Liver (tissue), 9 donors: ENCODE results near the gene DPF3. TPM values are rescaled to one million over a fixed set of nuclear protein-coding genes. Genes with fewer than 3 reads are reported as not detected.

Experiments
- DNase-seq: peaks from one replicate; pipeline ENCODE4 v3.0.0-alpha.2; 2017; ENCODE audit warnings: low spot score
- H3K27ac ChIP-seq, 2 donors: one replicate each; pipeline ENCODE4 v1.7.0; 2013; ENCODE audit warnings: inconsistent platforms in 2 of 2, low read length in 2 of 2, control low read depth in 1 of 2, low read depth in 1 of 2, mild to moderate bottlenecking in 1 of 2
- H3K27me3 ChIP-seq, 4 donors: one replicate each; pipeline versions ENCODE4 v1.6.1 to v1.7.0; 2013; ENCODE audit warnings: low read length in 3 of 4, inconsistent platforms in 1 of 4, mild to moderate bottlenecking in 1 of 4, moderate library complexity in 1 of 4; ENCODE audit not compliant: control insufficient read depth in 4 of 4, insufficient read depth in 4 of 4
- H3K36me3 ChIP-seq, 4 donors: one replicate each; pipeline versions ENCODE4 v1.6.1 to v1.7.0; 2013; ENCODE audit warnings: low read length in 3 of 4, mild to moderate bottlenecking in 3 of 4, low read depth in 1 of 4, moderate library complexity in 1 of 4; ENCODE audit not compliant: control insufficient read depth in 4 of 4, insufficient read depth in 3 of 4
- H3K4me1 ChIP-seq, 4 donors: one replicate each; pipeline versions ENCODE4 v1.6.1 to v1.7.0; 2013; ENCODE audit warnings: low read length in 3 of 4, mild to moderate bottlenecking in 3 of 4, moderate library complexity in 1 of 4; ENCODE audit not compliant: control insufficient read depth in 4 of 4, insufficient read depth in 4 of 4
- H3K4me3 ChIP-seq, 3 donors: one replicate each; pipeline versions ENCODE4 v1.6.1 to v1.7.0; 2013; ENCODE audit warnings: low read length in 3 of 3, control low read depth in 1 of 3, low read depth in 1 of 3, mild to moderate bottlenecking in 1 of 3
- H3K9ac ChIP-seq, 2 donors: one replicate each; pipeline ENCODE4 v1.7.0; 2013; ENCODE audit warnings: low read length in 2 of 2, mild to moderate bottlenecking in 2 of 2, moderate library complexity in 2 of 2, control low read depth in 1 of 2, low read depth in 1 of 2
- H3K9me3 ChIP-seq, 4 donors: one replicate each; pipeline versions ENCODE4 v1.6.1 to v1.7.0; 2013; ENCODE audit warnings: low read length in 3 of 4; ENCODE audit not compliant: control insufficient read depth in 4 of 4
- ATF3 ChIP-seq: IDR thresholded peaks from 2 replicates; pipeline ENCODE4 v1.6.1; 2016; ENCODE audit warnings: antibody characterized with exemption
- EGR1 ChIP-seq, 2 donors: IDR thresholded peaks; 2 replicates each; pipeline ENCODE4 v1.6.1; 2016 to 2018; ENCODE audit warnings: antibody characterized with exemption in 2 of 2, low read depth in 2 of 2
- FOXA1 ChIP-seq: IDR thresholded peaks from 2 replicates; pipeline ENCODE4 v1.6.1; 2016; ENCODE audit warnings: antibody characterized with exemption
- FOXA2 ChIP-seq: IDR thresholded peaks from 2 replicates; pipeline ENCODE4 v1.6.1; 2016; ENCODE audit warnings: antibody characterized with exemption
- GABPA ChIP-seq, 2 donors: IDR thresholded peaks in 1 of 2; conservative IDR thresholded peaks in 1 of 2; 2 replicates each; pipeline ENCODE4 v1.6.1; 2016; ENCODE audit warnings: antibody characterized with exemption in 2 of 2, mild to moderate bottlenecking in 1 of 2, moderate library complexity in 1 of 2
- HNF4A ChIP-seq, 2 donors: conservative IDR thresholded peaks; 2 replicates each; pipeline ENCODE4 v1.6.1; 2016; ENCODE audit warnings: antibody characterized with exemption in 2 of 2, mild to moderate bottlenecking in 2 of 2
- HNF4G ChIP-seq: IDR thresholded peaks from 2 replicates; pipeline ENCODE4 v1.6.1; 2016; ENCODE audit warnings: antibody characterized with exemption
- JUND ChIP-seq, 2 donors: IDR thresholded peaks; 2 replicates each; pipeline ENCODE4 v1.6.1; 2016; ENCODE audit warnings: antibody characterized with exemption in 2 of 2
- NR2F2 ChIP-seq: IDR thresholded peaks from 2 replicates; pipeline ENCODE4 v1.6.1; 2016; ENCODE audit warnings: antibody characterized with exemption
- RAD21 ChIP-seq, 2 donors: IDR thresholded peaks; 2 replicates each; pipeline ENCODE4 v1.6.1; 2016; ENCODE audit warnings: antibody characterized with exemption in 2 of 2, mild to moderate bottlenecking in 2 of 2
- REST ChIP-seq: IDR thresholded peaks from 2 replicates; pipeline ENCODE4 v1.6.1; 2016; ENCODE audit warnings: antibody characterized with exemption, mild to moderate bottlenecking
- RXRA ChIP-seq, 2 donors: IDR thresholded peaks; 2 replicates each; pipeline ENCODE4 v1.6.1; 2017 to 2018; ENCODE audit warnings: antibody characterized with exemption in 2 of 2, mild to moderate bottlenecking in 1 of 2
- SP1 ChIP-seq: IDR thresholded peaks from 2 replicates; pipeline ENCODE4 v1.6.1; 2018; ENCODE audit warnings: antibody characterized with exemption, mild to moderate bottlenecking
- TAF1 ChIP-seq: conservative IDR thresholded peaks from 2 replicates; pipeline ENCODE4 v1.6.1; 2016; ENCODE audit warnings: antibody characterized with exemption, mild to moderate bottlenecking
- YY1 ChIP-seq: IDR thresholded peaks from 2 replicates; pipeline ENCODE4 v1.6.1; 2016; ENCODE audit warnings: antibody characterized with exemption, mild to moderate bottlenecking
- WGBS: extraction: QIAGEN DNeasy Blood & Tissue Kit; methylation state at CpG from one replicate; pipeline ENCODE4 v1.1.7; 2013; 5-methylcytosine and 5-hydroxymethylcytosine counted together
- polyA plus RNA-seq, 2 donors: library from polyadenylated mRNA; stranded (reverse) in 1 of 2; unstranded in 1 of 2; fragments of 200-250 nt in 1 of 2; fragments of >200 nt in 1 of 2; fragmentation: Nextera tagmentation in 1 of 2; extraction: Ambion mirVana in 1 of 2; gene quantifications; one replicate each; pipeline versions ENCODE4 v1.2.1 to v1.2.3, GENCODE V29; 2013 to 2015
- total RNA-seq, 2 donors: library from RNA; depleted of rRNA; stranded (reverse); fragments of >200 nt; gene quantifications; one replicate each; pipeline ENCODE4 v1.2.3, GENCODE V29; 2014
- TF ChIP-seq, protein P1 (sequence below): IDR thresholded peaks from 2 replicates; pipeline ENCODE4 v1.6.1; 2016; ENCODE audit warnings: antibody characterized with exemption
- TF ChIP-seq, protein P2 (sequence below): fragments of 150-350 bp; IDR thresholded peaks from 2 replicates; pipeline ENCODE4 v1.5.1; 2017; ENCODE audit warnings: improper control_type of control experiment, low read depth, low read length; ENCODE audit not compliant: missing input control
- TF ChIP-seq, protein P3 (sequence below): IDR thresholded peaks from 2 replicates; pipeline ENCODE4 v1.6.1; 2016; ENCODE audit warnings: antibody characterized with exemption
- donor health status: healthy.
- donor health status: healthy.
- donor health status: healthy.
- donor health status: healthy.
- donor health status: healthy.

The DPF3 gene
- total and polyA plus RNA-seq, 4 donors: 1.1 to 23.2 (median 2.5) TPM

- H3K4me1 ChIP-seq: no peaks in the 10 kb centered on the region
- no peak overlapping the region for H3K9ac ChIP-seq
- H3K4me3 ChIP-seq: no peak overlapping the region
- no peak for DNase-seq
- WGBS: 87% methylated on average over 4 of the region's 4 CpGs
- no peaks in the 10 kb centered on the region for H3K9me3 ChIP-seq
- H3K36me3 ChIP-seq: no peaks in the 10 kb centered on the region
- TF ChIP-seq ATF3: no peak
- no peak for TF ChIP-seq NR2F2
- TF ChIP-seq JUND (IDR thresholded peaks at IDR 0.05): no peak
- TF ChIP-seq EGR1 (IDR thresholded peaks at IDR 0.05; ENCODE audit: low read depth in 2 of 2): no peak
- TF ChIP-seq REST: no peak
- TF ChIP-seq HNF4G: no peak
- no peak for TF ChIP-seq SP1
- TF ChIP-seq, protein P1, sequence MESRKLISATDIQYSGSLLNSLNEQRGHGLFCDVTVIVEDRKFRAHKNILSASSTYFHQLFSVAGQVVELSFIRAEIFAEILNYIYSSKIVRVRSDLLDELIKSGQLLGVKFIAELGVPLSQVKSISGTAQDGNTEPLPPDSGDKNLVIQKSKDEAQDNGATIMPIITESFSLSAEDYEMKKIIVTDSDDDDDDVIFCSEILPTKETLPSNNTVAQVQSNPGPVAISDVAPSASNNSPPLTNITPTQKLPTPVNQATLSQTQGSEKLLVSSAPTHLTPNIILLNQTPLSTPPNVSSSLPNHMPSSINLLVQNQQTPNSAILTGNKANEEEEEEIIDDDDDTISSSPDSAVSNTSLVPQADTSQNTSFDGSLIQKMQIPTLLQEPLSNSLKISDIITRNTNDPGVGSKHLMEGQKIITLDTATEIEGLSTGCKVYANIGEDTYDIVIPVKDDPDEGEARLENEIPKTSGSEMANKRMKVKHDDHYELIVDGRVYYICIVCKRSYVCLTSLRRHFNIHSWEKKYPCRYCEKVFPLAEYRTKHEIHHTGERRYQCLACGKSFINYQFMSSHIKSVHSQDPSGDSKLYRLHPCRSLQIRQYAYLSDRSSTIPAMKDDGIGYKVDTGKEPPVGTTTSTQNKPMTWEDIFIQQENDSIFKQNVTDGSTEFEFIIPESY: no peak
- no peak for TF ChIP-seq TAF1
- TF ChIP-seq GABPA (IDR thresholded peaks at IDR 0.05 in 1 of 2, conservative IDR thresholded peaks at IDR 0.05 in 1 of 2): no peak
- no peak for TF ChIP-seq HNF4A (conservative IDR thresholded peaks at IDR 0.05)
- no peak for TF ChIP-seq RXRA (IDR thresholded peaks at IDR 0.05)
- no peak for TF ChIP-seq RAD21 (IDR thresholded peaks at IDR 0.05)
- TF ChIP-seq FOXA1: no peak
- TF ChIP-seq, protein P2, sequence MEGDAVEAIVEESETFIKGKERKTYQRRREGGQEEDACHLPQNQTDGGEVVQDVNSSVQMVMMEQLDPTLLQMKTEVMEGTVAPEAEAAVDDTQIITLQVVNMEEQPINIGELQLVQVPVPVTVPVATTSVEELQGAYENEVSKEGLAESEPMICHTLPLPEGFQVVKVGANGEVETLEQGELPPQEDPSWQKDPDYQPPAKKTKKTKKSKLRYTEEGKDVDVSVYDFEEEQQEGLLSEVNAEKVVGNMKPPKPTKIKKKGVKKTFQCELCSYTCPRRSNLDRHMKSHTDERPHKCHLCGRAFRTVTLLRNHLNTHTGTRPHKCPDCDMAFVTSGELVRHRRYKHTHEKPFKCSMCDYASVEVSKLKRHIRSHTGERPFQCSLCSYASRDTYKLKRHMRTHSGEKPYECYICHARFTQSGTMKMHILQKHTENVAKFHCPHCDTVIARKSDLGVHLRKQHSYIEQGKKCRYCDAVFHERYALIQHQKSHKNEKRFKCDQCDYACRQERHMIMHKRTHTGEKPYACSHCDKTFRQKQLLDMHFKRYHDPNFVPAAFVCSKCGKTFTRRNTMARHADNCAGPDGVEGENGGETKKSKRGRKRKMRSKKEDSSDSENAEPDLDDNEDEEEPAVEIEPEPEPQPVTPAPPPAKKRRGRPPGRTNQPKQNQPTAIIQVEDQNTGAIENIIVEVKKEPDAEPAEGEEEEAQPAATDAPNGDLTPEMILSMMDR: no peak
- TF ChIP-seq, protein P3, sequence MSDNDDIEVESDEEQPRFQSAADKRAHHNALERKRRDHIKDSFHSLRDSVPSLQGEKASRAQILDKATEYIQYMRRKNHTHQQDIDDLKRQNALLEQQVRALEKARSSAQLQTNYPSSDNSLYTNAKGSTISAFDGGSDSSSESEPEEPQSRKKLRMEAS: no peak
- TF ChIP-seq FOXA2: no peak
- no peaks in the 10 kb centered on the region for H3K27me3 ChIP-seq
- H3K27ac ChIP-seq: no peak overlapping the region
Observed at GRCh38 chr14:72884386-72884785, 9.5 kb downstream of the DPF3 start.

DNA sequence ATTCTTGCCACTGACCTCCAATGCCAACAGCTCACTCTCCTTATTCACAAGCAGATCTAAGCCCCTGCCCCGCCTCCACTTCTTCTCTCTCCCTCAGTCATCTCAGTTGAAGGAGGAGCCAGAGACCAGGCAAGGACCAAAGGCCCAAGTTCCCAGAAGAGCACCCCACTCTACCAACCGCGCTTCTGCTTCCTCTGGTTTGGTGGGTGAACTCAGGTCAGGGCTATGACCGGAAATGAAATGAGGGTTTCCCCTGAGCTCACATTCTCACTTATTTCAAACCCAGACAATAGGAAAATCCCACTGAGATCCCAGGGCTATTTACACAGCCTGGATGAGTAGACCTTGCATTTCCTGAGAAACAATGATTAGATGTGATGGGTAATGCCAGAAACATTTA, 9.9 kb downstream of the DPF3 start:
- Histone ChIP-seq H3K9me3 (no peaks in the 10 kb centered on the region), H3K27ac (no peak overlapping the region), H3K27me3 (no peaks in the 10 kb centered on the region), H3K36me3 (no peaks in the 10 kb centered on the region), H3K9ac (no peak overlapping the region), H3K4me3 (no peak overlapping the region), H3K4me1 (no peaks in the 10 kb centered on the region)
- WGBS: 80% methylated on average over 4 of the region's 4 CpGs
- no peak for TF ChIP-seq EGR1 (IDR thresholded peaks at IDR 0.05; ENCODE audit: low read depth in 2 of 2)
- TF ChIP-seq HNF4G: no peak
- no peak for TF ChIP-seq YY1
- TF ChIP-seq, protein P3: no peak
- TF ChIP-seq RXRA (IDR thresholded peaks at IDR 0.05): no peak
- DNase-seq: no peak
